ENCODE measurements around the gene PSMG2. TPM values are rescaled to one million over a fixed set of nuclear protein-coding genes. Genes with fewer than 3 reads are reported as not detected.
"Not testable (repeated sequence)": the region's sequence is repeated elsewhere in the genome, so short reads cannot be mapped to it uniquely, and the experiment has no call there.

The PSMG2 gene
- total RNA-seq, 1 experiment from 2014 or later = 91.7 TPM

DNA sequence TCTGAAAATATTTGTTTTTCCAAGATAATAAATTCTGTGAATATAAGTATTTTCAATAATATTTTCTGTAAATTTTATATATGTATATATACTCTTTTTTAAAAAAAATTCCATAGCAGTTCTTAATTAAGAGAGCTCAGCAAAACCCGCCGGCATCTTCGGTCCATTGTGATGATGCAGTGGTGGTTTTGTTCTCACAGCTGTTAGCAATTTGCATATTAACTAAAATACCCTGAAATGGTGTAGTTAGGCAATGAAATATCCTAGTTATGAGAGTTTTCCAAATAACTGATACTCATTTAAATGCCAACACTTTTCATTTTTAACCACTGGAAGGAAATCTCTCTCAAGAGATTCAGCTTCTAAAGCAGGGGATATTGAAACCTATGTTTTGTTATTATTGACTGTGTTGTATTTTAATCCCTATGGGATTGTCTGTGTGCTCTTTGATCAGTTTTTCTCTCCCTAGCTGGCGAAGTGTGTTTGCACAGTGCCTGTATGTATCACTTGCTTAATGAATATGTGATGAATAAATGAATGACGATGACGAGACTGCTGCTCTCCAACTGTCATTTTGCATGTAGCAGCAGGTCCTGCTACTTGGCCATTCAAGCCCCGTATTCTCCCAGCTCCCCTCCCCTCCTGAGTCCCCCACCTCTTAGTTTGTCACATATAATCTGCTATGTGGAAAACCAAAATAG lies 42.4 kb downstream of the PSMG2 start:
- Histone ChIP-seq H3K36me3 (replicated peaks; ENCODE audit: control insufficient read depth, insufficient read depth, low read length) (no peaks in the 10 kb centered on the region), H3K4me3 (ENCODE audit: insufficient read depth, low read depth, low read length) (no peak overlapping the region), H3K27me3 (ENCODE audit: control insufficient read depth, insufficient read depth, low read length) (no peaks in the 10 kb centered on the region)
- DNase-seq = no peak

DNA sequence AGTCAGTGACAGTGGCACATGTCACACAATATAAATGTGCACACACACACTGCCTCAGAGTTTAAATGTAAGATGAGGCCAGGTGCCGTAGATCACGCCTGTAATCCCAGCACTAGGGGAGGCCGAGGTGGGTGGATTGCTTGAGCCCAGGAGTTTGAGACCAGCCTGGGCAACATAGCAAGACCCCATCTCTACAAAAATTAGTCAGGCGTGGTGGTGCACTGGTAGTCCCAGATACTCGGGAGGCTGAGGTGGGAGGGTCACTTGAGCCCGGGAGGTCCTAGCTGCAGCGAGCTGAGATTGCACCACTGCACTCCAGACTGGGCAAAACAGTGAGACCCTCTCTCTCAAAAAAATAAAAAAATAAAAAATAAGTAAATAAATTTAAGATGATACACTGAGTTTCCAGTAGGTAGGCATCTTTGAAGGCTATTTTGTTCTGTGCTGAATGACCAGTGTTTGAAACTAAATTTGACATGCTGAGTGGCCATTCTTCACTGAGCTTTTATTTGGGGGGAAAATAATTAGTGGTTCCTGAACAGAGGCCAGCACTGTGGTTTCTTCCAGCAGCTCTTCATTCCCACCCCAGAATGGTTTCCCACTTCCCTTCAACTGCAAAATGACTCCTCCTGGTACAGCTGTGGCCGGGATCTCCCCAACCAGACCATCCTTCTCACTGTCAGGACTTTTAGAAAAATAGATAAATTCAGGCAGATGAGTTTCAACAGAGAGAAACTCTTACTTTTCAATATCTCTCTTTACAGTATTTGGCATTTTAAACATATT lies 44.9 kb downstream of the PSMG2 start:
- Histone ChIP-seq H3K4me3 (ENCODE audit: insufficient read depth, low read depth, low read length) (no peak overlapping the region), H3K27me3 (ENCODE audit: control insufficient read depth, insufficient read depth, low read length) (no peaks in the 10 kb centered on the region), H3K36me3 (replicated peaks; ENCODE audit: control insufficient read depth, insufficient read depth, low read length) (no peaks in the 10 kb centered on the region)
- DNase-seq = no peak

DNA sequence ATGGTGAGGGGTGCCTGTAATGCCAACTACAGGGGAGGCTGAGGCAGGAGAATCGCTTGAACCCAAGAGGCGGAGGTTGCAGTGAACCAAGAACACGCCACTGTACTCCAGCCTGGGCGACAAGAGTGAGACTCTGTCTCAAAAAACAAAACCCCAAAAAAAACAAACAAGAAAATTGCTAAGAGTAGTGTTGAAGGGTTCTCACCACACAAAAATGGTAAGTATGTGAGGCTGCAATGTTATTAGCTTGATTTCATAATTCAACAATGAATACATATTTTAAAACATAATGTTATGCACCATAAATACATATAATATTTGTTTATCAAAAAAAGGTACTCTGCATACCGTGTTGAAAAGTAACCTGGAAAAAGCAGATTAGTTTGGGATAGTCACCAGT lies 45.8 kb downstream of the PSMG2 start:
- Histone ChIP-seq H3K4me3 (ENCODE audit: insufficient read depth, low read depth, low read length) (no peak overlapping the region), H3K27me3 (ENCODE audit: control insufficient read depth, insufficient read depth, low read length) (no peaks in the 10 kb centered on the region), H3K36me3 (replicated peaks; ENCODE audit: control insufficient read depth, insufficient read depth, low read length) (no peaks in the 10 kb centered on the region)
- no peak for DNase-seq

DNA sequence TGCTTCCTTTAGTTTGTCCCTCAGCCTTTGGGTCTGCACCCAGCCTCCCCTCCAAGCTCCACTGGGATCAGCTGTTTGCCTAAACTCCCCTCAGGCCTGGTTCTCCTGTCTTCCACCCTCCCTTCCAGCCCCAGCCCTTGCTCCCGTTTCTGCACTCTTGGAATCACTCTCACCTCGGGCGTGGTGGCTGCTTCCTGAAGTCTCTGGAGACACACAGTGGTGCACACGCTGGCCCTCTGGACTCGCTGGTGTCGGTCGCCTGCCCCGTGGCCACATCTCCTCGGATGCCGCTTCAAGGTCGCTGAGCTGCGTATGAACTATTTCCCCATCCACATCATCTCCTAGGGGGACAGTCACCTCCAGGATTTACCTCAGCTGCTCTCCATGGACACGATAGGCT lies 46.3 kb downstream of the PSMG2 start:
- DNase-seq = no peak
- H3K36me3 ChIP-seq (replicated peaks; ENCODE audit: control insufficient read depth, insufficient read depth, low read length) = no peaks in the 10 kb centered on the region

DNA sequence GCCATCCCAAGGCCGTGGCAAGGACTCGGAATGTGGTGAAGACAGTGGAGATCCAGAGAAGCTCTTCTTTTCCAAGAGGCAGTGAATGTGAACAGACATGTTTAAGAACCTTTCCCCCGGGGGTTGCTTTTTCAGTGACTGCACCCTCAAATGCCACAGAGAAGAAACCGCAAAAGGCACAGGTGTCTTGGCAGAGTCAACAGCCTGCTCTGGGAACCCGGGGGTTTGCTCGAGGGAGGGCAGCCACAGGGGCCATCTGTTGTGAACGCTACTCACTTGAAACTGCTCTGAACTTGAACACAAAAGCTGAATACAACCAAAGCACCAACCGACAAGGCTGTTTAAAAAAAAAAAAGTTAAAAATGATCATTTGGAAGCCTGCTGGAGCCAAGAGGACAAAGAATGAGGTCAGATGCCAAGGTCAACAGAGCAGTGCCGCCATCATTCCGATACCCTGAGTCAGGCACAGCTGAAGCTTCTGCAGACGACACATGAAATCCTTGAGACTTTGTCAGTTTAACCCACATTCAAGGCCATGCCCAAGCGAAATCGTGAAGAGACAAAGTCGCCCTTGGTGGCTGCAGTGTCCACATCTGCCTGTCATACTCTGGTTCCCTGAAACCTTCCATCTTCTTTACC lies 47.4 kb downstream of the PSMG2 start:
- H3K27me3 ChIP-seq (ENCODE audit: control insufficient read depth, insufficient read depth, low read length) = no peaks in the 10 kb centered on the region
- H3K36me3 ChIP-seq (replicated peaks; ENCODE audit: control insufficient read depth, insufficient read depth, low read length) = no peaks in the 10 kb centered on the region
- DNase-seq = no peak
- no peak overlapping the region for H3K4me3 ChIP-seq (ENCODE audit: insufficient read depth, low read depth, low read length)

More for the DNA sequence above, 46.3 kb downstream of the PSMG2 start:
- no peaks in the 10 kb centered on the region for H3K27me3 ChIP-seq (ENCODE audit: control insufficient read depth, insufficient read depth, low read length)
- H3K4me3 ChIP-seq (ENCODE audit: insufficient read depth, low read depth, low read length) = no peak overlapping the region

DNA sequence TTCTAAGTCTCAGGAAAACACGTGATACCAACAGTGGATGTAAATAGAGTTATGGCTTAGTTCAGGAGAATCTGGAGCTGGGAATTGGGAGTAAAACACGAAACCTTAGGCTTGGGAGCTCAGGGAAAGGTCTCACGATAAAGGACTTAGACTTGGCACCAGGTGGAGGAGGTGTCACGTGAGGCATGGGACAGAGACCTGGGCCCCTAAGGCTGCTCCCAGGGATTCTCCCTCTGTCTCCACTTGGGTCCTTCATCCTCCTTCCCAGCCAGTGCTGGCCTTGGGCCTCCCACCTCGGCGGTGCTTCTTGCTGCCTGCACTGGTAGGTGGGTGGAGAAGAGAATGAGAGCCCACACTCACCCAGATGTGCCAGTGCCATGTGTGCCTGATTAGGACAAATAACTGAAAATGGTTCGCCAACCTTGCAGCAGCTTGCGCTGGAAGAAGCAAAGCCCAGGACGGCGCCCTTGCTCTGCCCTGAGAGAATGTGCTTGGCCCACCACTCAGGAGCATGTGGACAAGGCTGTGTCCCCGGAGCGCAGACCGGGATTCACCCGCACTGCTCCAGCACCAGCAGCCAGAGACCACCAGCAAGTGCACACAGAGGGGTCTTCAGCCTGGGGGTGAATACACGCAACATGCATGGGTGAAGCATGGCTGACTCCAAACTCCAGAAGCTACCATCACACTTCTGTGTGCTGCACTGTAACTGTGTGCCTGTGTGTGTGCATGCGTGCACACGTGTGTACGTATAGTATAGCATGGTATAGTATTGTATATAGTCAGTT lies 48.1 kb downstream of the PSMG2 start:
- Histone ChIP-seq H3K4me3 (ENCODE audit: insufficient read depth, low read depth, low read length) (no peak overlapping the region), H3K36me3 (replicated peaks; ENCODE audit: control insufficient read depth, insufficient read depth, low read length) (no peaks in the 10 kb centered on the region), H3K27me3 (ENCODE audit: control insufficient read depth, insufficient read depth, low read length) (no peaks in the 10 kb centered on the region)
- DNase-seq = no peak

DNA sequence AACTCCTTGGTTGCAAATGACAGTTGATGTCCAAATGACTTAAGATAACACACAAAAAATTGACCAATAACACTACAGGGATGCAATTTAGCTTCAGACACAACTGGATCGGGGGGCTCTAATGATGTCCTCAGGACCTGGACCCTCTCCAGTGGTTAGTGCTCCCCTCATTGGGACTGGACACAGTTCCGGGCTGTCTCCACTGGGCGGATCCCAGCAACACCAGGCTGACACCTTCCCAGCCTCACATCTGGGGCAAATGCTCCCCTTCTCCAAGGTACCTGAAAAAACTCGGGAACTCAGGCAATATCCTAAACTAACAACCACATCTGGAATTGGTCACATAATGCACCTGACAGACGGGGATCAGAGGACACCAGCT lies 48.7 kb downstream of the PSMG2 start:
- Histone ChIP-seq H3K27me3 (ENCODE audit: control insufficient read depth, insufficient read depth, low read length) (no peaks in the 10 kb centered on the region), H3K4me3 (ENCODE audit: insufficient read depth, low read depth, low read length) (no peak overlapping the region), H3K36me3 (replicated peaks; ENCODE audit: control insufficient read depth, insufficient read depth, low read length) (no peaks in the 10 kb centered on the region)
- no peak for DNase-seq

DNA sequence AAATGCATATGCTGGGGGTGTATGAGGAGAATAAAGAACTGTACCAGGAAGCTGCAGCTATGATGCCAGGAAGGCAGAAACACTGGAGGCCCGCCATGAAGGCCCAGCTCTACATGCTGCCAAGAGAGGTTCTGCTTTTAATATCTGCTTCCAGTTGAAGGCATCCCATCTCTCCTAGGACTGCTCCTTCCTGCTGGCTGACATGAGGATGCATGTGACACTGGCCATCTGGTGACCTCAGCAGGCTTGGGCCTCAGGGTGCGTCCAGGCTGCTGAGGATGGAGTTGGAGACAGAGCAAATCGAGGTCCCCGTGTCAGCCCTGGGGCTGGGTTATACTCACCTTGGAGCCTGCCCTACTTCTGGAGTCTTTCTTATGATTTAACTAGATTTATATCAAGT lies 49.0 kb downstream of the PSMG2 start:
- DNase-seq = no peak
- Histone ChIP-seq H3K27me3 (ENCODE audit: control insufficient read depth, insufficient read depth, low read length) (no peaks in the 10 kb centered on the region), H3K36me3 (replicated peaks; ENCODE audit: control insufficient read depth, insufficient read depth, low read length) (no peaks in the 10 kb centered on the region), H3K4me3 (ENCODE audit: insufficient read depth, low read depth, low read length) (no peak overlapping the region)

DNA sequence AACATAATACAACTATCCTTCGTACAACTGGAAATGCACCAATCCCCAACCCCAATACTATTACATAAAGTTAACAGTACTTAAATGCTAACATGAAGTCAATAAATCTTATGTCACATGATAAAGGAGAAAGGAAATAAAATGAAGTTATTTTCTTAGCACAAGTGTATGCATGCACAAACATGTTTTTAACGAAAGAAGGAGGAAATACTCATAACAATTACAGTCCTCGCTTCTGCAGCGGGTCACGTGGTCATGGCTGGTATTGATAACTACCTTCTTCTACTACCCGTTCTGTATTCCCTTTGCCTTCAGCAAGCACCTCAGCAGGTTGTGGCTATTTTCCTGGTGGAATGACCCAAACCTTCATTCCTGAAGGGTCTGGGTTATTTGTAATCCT lies 51.7 kb downstream of the PSMG2 start:
- Histone ChIP-seq H3K36me3 (replicated peaks; ENCODE audit: control insufficient read depth, insufficient read depth, low read length) (no peaks in the 10 kb centered on the region), H3K27me3 (ENCODE audit: control insufficient read depth, insufficient read depth, low read length) (no peaks in the 10 kb centered on the region)

DNA sequence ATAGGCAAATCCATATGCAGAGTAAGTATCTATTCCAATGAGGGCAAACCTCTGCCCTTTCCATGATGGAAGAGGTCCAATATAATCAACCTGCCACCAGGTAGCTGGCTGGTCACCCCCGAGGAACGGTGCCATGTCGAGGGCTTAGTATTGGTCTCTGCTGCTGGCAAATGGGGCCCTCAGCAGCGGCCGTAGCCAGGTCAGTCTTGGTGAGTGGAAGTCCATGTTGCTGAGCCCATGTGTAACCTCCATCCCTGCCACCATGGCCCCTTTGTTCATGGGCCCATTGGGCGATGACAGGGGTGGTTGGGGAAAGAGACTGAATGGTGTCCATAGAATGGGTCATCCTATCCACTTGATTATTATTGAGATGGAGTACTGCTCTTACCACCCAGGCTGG lies 52.8 kb downstream of the PSMG2 start:
- not testable (repeated sequence) for H3K36me3 ChIP-seq (replicated peaks; ENCODE audit: control insufficient read depth, insufficient read depth, low read length); H3K4me3 ChIP-seq (ENCODE audit: insufficient read depth, low read depth, low read length); DNase-seq; H3K27me3 ChIP-seq (ENCODE audit: control insufficient read depth, insufficient read depth, low read length)

More for the DNA sequence above, 51.7 kb downstream of the PSMG2 start:
- H3K4me3 ChIP-seq (ENCODE audit: insufficient read depth, low read depth, low read length) = no peak overlapping the region
- DNase-seq = no peak

DNA sequence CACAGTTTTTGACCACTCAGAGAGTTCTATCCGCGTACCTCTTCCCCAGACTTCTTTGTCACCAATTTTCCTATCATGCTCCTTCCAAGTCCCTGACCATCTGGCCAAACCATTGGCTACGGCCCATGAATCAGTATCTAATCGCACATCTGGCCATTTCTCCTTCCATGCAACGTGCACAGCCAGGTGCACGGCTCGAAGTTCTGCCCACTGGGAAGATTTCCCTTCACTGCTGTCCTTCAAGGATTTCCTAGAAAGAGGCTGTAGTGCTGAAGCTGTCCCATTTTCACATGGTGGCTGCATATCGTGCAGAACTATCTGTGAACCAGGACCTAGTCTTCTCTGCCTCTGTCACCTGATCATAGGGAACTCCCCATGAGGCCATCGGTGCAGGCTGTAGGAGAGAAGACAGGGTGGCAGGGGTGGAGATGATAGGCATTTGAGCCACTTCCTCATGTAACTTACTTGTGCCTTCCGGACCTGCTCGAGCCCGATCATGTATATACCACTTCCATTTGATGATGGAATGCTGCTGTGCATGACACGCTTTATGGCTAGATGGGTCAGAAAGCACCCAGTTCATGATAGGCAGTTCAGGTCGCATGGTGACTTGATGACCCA lies 53.9 kb downstream of the PSMG2 start:
- H3K4me3 ChIP-seq (ENCODE audit: insufficient read depth, low read depth, low read length); DNase-seq; H3K27me3 ChIP-seq (ENCODE audit: control insufficient read depth, insufficient read depth, low read length); H3K36me3 ChIP-seq (replicated peaks; ENCODE audit: control insufficient read depth, insufficient read depth, low read length): not testable (repeated sequence)

DNA sequence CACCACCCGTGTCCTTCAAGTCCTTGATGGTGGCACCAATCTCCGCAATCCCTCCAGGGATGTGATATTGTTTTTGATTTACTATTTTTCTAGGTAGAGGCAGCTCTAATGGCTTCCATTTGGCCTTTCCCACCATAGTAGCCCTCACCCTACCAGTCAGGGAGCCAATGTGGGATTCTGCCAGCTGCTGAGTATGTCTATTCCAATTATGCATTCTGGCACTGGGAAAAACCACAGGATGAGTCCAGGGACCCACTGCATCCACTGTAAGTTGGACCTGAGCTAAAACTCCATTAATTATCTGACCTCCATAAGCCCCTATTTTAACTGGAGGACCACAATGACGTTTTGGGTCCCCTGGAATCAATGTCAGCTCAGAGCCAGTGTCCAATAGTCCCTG lies 55.7 kb downstream of the PSMG2 start:
- DNase-seq; H3K27me3 ChIP-seq (ENCODE audit: control insufficient read depth, insufficient read depth, low read length); H3K4me3 ChIP-seq (ENCODE audit: insufficient read depth, low read depth, low read length); H3K36me3 ChIP-seq (replicated peaks; ENCODE audit: control insufficient read depth, insufficient read depth, low read length): not testable (repeated sequence)

DNA sequence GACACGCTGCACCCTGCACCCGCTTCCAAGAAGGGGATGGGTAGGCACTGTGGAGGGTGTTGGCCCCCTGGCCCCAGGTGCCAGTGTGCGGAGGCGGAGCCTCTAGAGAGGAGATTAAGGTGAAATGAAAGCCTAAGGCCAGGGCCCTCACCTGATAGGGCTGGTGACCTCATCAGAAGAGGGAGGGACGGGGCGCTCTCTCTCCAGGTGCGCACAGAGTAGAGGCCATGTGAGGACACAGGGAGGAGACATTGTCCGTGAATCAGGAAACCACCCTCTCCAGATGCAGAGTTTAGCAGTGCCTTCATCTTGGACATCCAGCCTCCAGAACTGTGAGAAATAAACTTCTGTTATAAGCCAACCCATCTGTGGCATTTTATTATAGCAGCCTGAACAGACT lies 62.3 kb downstream of the PSMG2 start:
- no peaks in the 10 kb centered on the region for H3K36me3 ChIP-seq (replicated peaks; ENCODE audit: control insufficient read depth, insufficient read depth, low read length)
- H3K4me3 ChIP-seq (ENCODE audit: insufficient read depth, low read depth, low read length) = no peak overlapping the region
- H3K27me3 ChIP-seq (ENCODE audit: control insufficient read depth, insufficient read depth, low read length) = no peaks in the 10 kb centered on the region
- peak; percentile 66 for DNase-seq

DNA sequence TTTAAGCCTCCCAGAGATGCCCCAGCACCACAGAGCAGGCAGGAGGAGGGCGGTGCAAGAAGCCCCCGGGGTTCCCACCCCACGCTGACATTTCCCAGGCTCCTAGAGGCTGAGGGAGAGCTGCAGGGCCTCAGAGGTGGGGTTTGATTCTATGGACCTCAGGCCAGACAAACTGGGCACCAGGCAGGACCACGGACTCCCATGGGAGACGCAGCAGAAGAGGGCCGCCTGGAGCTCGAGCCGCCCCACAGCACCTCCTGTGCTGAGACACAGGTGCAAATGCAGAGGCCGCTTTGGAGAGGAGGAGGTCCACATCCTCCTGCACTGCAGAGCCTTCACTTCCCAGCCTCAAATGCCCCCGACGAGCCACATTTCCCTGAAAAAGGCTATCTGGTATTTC lies 62.7 kb downstream of the PSMG2 start:
- no peak for DNase-seq
- Histone ChIP-seq H3K36me3 (replicated peaks; ENCODE audit: control insufficient read depth, insufficient read depth, low read length) (no peaks in the 10 kb centered on the region), H3K4me3 (ENCODE audit: insufficient read depth, low read depth, low read length) (no peak overlapping the region), H3K27me3 (ENCODE audit: control insufficient read depth, insufficient read depth, low read length) (no peaks in the 10 kb centered on the region)
